ENCODE results near the gene GDPD1. TPM values are rescaled to one million over a fixed set of nuclear protein-coding genes. Genes with fewer than 3 reads are reported as not detected.

Gene GDPD1
- total and polyA plus RNA-seq, 2 donors (not counting 3 experiments of a cell fraction or from before 2014, with no cell fraction given), result 2.5 to 4.9 TPM

- no peaks in the 10 kb centered on the region for H3K27me3 ChIP-seq (ENCODE audit: control insufficient read depth in 2 of 2, insufficient read depth in 2 of 2, low read length in 2 of 2)
- H2AFZ ChIP-seq (ENCODE audit: low read depth, low read length), result no peak overlapping the region
- no peaks in the 10 kb centered on the region for H3K9me1 ChIP-seq (replicated peaks; ENCODE audit: control insufficient read depth, extremely low read depth, insufficient read depth, low read length)
- H3K4me2 ChIP-seq (ENCODE audit: insufficient read depth, low read length), result no peak overlapping the region
- POLR2A ChIA-PET, result no interaction called here
- no peaks in the 10 kb centered on the region for H3K4me1 ChIP-seq (ENCODE audit: control insufficient read depth, extremely low read depth, insufficient read depth, low read length)
- DNase-seq (ENCODE audit: low read depth, low spot score), result no peak
- H3K36me3 ChIP-seq (ENCODE audit: control insufficient read depth in 2 of 2, extremely low read depth in 1 of 2, insufficient read depth in 2 of 2, low read length in 2 of 2), result peaks cover 0 to 23% of the 10 kb centered on the region in 2 experiments
- CTCF ChIA-PET, result no interaction called here
- no peak overlapping the region for H3K9ac ChIP-seq (replicated peaks; ENCODE audit: extremely low read depth, insufficient read depth, low read length)
- no peaks in the 10 kb centered on the region for H4K20me1 ChIP-seq (replicated peaks; ENCODE audit: control insufficient read depth, extremely low read depth, insufficient read depth, low read length)
- peaks cover 6% of the 10 kb centered on the region for H3K79me2 ChIP-seq (ENCODE audit: control insufficient read depth, insufficient read depth, low read length)
- FAIRE-seq, result no peak
- no peak overlapping the region for H3K27ac ChIP-seq (ENCODE audit: insufficient read depth, low read depth, low read length)
- no peak overlapping the region for H3K4me3 ChIP-seq (replicated peaks in 1 of 3; ENCODE audit: insufficient read depth in 1 of 3, low read depth in 1 of 3, low read length in 3 of 3)
- TF ChIP-seq POLR2AphosphoS5 (IDR thresholded peaks at IDR 0.05; ENCODE audit: insufficient read depth, low read depth, low read length), result no peak
- TF ChIP-seq JUN (IDR thresholded peaks at IDR 0.05; ENCODE audit: borderline replicate concordance, insufficient read depth, insufficient read length, low read depth), result no peak
- no peak for TF ChIP-seq POLR2A (IDR thresholded peaks at IDR 0.05; ENCODE audit: low read depth, low read length)
- no peak for TF ChIP-seq CTCF (IDR thresholded peaks at IDR 0.05; ENCODE audit: extremely low read depth in 1 of 2, insufficient read depth in 1 of 2, low read depth in 1 of 2, low read length in 2 of 2)
- TF ChIP-seq MAX (IDR thresholded peaks at IDR 0.05; ENCODE audit: insufficient read depth, insufficient read length), result no peak
- no peak for TF ChIP-seq EZH2 (IDR thresholded peaks at IDR 0.05; ENCODE audit: borderline replicate concordance, low read depth, low read length, severe bottlenecking)
- no peak for TF ChIP-seq MYC (IDR thresholded peaks at IDR 0.05; ENCODE audit: low read depth, low read length)
- no peak for TF ChIP-seq GATA2 (IDR thresholded peaks at IDR 0.05; ENCODE audit: insufficient read depth, insufficient read length, low read depth, low read length)
- no peaks in the 10 kb centered on the region for H3K9me3 ChIP-seq (replicated peaks; ENCODE audit: control insufficient read depth, insufficient read depth, low read length)
- intact Hi-C loops (cut with micrococcal nuclease), result no loop called here
- dilution Hi-C loops (cut with MboI; ENCODE audit: extremely low pct_ligation_motif_present, low sequenced_read_pairs), result no loop called here
- no TSS peak for BruUV-seq (replicated peaks)
Measured at GRCh38 chr17:59186850-59187249, 33.5 kb upstream of the GDPD1 start.

All from endothelial cell of umbilical vein (primary cell).